GM04503 (cell line): Measurements from ENCODE around the gene IPMK.
"Not testable (repeated sequence)": the region's sequence is repeated elsewhere in the genome, so short reads cannot be mapped to it uniquely, and the experiment has no call there.

Source experiments
- DNase-seq: peaks from one replicate; pipeline ENCODE4 v3.0.0-alpha.2; 2012; ENCODE audit warnings: low read depth

IPMK gene

DNA sequence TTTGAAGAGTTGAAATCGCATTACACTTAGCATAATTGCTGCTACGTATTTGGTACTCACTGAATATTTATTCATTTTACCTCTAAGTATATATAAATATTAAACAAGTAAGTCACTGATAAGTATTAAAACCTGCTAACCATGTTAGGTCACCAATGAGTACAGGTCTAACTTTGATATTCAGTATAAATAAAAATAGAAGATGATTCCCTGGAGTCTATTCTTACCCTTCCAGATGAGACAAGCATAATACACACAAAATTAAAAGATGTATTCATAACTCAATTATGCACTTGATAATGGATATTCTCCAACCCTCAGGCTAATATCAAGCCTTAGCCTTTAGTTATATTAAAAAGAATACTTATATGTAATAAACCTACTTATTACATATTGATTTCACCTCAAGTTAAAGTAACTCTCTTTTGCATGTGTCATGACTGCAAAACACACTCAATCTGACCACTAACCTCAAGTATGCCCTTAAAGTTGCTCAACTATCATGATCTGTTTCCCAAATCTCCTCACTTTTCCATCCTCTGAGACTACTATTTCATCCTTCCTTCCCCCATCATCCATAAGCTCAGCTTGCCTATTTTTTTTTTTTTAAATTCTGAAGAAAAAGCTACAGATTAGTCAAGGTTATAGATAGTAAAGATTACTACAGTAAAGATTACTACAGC, 46.8 kb downstream of the IPMK start:
- peak; percentile 51 for DNase-seq

DNA sequence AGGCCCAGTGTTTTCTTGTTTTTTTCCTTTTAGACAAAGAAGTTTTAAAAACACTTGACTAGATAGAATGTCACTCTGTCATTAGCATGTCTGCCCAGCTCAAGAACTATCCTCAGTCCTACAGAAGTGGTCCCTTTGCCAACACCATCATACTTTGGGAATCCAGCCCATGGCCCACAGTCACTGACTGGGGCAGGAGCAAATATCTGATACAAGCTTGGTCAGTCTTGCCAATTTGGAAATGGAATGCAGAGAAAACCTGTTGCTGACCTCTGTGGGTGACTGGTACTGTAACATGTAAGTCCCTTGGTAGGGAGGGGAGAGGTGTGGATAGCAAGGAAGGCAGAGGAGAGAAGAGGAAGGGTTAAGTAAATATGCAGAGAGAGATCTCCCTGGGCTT, 47.8 kb downstream of the IPMK start:
- DNase-seq, result no peak

DNA sequence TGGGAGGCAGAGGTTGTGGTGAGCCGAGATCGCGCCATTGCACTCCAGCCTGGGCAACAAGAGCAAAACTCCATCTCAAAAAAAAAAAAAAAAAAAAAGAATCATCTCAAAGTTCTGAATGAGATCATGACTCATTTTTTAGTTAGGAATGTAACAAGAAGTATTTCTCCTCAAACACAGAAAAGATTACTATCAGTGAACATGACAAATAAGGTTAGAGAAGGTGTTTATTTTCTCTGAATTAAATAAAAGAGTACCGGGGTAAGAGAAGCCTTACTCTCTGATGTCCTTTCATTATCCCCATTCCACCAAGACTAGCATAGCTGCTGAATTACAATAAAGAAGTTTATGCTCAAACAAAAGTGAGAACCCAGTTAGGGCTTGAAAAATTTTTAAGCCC, 50.1 kb downstream of the IPMK start:
- no peak for DNase-seq

DNA sequence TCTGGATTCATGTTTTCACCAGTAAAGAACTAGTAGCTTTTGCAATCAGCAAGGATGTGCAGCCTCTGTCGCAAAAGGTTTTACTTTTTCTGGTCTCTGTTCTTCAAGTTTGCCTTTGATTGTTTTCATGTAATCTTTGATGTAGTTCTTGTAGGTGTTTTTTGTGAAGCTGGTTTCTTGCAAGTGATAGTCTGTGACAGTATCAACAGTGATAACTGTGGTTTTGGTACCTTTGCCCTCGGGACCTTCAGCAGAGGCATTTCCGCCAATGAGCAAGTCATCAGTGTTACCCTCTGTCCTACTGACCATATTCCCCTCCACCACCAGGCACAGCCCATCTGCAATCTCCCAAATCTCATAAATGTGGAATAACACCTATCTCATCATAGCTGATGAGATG, 55.1 kb downstream of the IPMK start:
- no peak for DNase-seq

DNA sequence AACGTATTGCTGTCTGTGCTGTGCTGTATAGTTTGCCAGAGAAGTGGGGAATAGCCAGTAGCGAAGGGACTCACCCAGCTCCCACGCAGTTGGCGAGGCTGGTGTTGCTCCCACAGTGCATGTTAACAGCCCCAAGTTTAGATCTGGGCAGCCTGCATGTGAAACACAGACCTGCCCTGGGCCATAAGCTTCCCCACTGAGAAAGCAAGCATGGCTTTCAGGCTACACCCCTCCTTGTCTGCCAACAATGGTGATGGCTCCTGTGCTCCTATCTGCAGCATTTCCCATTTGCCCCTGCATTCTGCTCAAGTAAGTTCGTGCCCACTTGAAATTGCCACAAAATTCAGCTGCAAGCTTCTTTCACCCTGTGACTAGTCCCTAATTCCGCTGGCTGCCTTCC, 57.5 kb downstream of the IPMK start:
- DNase-seq, result no peak

DNA sequence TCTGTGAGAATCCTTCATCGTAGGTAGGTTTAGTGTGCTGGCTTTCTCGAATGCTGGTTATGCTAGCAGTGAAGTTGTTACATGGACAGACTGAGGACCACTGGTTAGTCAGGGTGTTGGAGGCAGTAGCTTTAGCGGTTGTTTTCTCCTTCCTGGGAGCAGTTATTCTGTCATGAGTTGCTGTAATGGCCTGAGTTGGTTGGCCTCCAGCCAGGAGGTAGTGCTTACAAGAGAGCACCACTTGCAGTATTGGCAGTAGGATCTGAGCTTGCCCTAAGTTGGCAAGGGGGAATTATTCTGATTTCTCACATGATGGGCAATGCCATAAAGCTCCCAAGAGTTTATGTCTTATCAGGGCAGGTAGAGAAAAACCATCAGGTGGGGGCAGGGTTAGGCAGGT, 58.0 kb downstream of the IPMK start:
- no peak for DNase-seq

DNA sequence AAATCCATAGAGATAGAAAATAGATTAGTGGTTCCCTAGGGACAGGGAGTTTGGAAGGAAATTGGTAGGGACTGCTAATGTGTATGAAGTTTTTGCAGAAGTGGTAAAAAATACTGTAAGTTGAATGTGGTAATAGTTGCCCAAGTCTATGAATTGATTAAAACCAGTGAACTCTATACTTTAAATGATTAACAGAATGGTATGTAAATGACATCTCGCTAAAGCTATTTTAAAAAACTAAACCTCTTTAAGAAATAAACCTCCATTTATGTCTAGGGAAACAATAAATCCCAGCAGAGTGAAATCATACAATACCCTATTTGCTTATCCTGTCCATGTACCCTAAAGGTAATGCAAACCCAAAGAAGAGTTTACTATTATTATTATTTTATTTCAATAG, 61.4 kb downstream of the IPMK start:
- DNase-seq, result no peak

DNA sequence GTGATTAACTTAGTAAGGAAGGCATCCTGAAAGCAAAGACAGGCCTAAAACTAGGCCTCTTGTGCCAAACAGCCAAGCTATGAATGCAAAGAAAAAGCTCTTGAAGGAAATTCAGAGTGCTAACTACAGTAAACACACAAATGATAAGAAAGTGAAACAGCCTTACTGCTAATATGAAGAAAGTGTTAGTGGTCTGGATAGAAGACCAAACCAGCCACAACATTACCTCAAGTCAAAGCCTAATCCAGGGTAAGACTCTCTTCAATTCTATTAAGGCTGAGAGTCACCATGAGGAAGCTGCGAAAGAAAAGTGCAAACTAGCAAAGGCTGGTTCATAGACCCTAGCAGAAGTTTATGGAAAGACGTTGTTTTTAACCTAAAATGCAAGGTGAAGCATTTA, 66.0 kb downstream of the IPMK start:
- DNase-seq, result no peak

DNA sequence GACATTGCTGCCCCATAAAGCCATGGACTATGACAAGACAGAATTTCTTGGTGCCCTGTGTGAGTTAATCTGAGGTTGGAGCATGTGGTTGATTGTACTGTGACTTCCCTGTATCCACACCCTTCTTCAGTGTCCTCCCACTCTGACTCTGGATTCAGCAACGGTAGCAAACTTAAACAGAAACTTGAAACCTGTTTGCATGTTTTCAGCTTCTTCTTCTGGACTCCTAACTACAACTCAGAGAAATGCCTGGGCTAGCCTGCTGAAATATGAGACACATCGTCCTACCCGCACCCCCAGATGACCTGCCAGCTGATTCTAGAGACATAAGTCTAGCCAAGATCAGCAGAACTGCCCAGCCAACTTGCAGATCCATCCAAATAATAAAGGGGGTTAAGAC, 78.4 kb downstream of the IPMK start:
- DNase-seq, result peak; percentile 21

DNA sequence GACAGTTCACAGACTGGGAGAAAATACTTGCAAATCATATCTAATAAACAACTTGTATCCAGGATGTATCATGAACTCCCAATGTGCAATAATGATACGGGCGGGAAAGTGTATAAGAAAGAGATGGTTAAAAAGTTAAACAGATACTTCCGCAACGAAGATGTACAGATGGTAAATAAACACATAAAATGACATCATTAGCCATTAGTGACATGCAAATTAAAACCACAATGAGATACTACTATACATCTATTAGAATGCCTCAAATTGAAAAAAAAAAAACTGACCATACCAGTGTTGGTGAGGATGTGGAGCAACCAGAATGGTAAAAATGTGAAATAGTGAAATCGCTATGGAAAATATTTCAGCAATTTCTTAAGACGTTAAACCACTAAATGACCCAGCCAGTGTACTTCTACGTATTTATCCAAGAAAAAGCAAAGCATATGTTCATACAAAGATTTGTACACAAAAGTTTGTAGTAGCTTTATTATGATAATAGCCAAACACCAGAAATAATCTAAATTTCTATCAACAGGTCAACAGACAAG, 83.5 kb downstream of the IPMK start:
- DNase-seq, result no peak

DNA sequence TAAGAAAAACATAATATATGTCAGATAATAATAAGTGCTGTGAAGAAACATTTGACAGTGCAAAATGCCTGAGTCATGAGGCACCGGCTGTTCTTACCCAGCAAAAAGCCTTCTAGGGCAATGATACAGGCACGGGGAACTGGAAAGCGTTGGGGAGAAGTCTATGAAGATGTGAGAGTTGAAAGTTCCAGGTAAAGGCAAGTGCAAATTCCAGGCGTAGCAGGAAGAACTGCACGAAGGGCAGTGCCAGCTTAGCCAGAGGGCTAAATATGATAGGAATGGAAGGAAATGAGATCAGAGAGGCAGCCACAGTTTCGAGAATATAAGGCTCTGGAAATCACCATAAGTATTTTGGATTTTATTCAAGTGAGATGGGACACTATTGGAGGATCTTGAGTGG, 87.0 kb downstream of the IPMK start:
- no peak for DNase-seq

DNA sequence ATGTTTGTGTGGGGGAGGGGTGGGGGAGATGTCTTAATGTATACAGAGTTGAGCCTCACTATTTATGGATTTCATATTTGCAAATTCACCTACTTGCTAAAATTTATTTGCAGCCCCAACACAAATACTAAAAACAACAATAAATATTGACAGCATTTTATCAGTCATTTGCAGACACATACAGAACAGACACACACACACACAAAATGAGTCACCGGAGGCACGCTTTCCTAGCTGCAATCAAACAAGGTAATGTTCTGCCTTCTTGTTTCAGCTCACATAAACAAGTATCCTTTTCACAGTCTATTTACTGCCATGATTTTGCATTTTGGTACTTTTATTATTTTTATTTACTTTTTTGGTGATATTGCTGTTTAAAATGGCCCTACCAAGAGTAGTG, 88.5 kb downstream of the IPMK start:
- DNase-seq, result no peak

DNA sequence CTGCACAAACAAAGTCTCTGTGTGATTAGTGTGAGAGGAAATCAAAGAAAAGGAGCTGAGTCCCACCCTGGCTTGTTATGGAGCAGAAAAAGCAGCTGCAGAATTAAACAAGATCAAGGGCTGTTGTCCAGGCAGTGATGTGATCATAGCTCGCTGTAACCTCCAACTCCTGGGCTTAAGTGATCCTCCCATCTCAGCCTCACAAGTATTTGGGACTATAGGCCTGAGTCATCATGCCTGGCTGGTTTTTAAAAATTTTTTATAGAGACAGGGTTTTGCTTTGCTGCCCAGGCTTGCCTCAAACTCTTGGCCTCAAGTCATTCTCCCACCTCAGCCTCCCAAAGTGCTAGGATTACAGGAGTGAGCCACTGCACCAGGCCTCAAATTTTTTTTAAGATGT, 88.9 kb downstream of the IPMK start:
- no peak for DNase-seq

DNA sequence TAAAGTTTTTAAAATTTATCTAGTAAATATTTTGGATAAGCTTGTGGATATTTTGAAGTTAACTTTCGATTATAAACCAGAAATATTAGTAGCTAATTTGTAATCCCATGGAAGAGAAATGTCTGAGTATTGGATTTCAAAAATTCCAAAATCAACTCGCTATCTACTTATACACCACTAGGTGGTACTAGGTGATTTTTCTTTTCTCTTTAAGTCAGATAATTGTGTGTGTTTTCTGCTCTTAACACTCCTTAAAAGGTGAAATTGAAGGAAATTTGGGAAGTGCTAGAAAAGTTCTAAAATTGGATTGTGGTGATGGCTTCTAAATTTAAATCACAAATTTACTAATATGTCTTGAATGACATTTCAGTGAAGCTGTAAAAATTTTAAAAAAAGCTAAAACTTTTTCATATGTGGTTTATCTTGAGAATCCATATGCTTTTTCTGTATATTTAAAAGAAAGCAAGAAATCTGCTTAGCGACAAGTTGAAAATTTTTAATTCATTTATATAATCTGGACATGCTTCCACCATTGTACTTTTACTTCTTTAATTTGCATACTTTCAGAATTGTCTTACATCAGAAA, 90.2 kb downstream of the IPMK start:
- no peak for DNase-seq

DNA sequence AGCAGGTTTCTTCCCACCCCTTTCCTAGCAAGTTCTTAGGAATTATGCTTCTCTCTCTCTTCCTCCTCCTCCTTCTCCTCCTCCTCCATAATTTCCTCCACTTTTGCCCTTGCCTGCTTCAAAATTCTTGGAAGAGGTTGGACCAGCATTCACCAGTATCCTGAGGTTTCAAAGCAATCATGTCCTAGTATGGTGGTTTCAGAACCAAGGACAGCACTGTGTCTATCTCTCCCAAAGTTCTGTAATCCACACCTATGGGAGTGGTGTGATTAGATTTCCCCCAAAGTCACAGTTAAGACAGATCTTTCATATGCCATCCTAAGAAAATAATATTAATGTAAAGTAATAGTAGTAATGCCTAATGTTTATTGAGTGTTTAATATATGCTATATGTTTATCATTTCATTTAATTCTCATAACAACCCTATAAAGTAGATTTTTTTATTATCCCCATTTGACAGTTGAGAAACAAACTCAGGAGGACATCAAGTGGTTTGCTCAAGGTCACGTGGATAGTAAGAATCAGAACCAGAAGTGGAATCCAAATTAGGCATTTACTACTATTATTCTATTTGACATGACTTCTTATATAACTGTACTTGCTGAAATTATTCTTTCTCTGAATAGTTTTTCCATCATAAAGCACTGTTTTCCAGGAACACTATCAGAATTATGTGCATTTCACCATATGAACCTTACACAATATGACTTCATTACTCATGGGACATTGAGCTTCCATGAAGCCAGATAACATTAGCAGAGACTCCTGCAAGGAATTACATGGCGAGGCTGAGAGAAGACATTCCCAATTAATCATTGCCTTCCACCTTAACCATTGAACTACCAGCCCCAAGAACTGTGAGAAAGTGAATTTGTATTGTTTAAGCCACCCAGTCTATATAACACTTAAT, 91.4 kb downstream of the IPMK start:
- DNase-seq, result no peak

DNA sequence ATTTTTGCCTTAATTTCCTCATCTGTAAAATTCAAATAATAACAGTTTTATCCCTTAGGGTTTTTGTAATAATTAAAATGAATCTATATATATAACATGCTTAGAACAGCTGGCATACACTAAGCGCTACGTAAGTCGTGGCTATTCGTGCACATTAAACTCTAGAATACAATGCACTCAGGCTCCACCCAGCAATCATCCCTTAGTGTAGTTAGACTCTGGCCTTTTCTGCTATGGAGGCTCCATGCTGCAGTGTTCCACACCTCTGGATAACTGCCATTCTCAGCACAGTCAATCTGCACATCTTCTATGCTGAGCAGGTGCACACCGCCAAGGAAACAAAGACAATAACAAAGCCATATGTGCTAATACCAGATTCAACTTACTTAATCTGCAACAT, 92.9 kb downstream of the IPMK start:
- no peak for DNase-seq

DNA sequence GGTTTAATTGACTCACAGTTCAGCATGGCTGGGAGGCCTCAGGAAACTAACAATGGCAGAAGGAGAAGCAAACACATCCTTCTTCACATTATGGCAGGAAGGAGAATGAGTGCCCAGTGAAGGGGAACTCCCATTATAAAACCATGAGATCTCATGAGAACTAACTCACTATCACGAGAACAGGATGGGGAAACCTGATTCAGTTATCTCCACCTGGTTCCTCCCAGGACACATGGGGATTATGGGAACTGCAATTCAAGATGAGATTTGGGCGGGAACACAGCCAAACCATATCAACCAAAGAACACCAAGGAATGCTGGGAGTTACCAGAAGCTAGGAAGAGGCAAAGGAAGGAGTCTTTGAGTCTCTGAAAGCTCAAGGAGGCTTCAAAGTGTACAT, 94.3 kb downstream of the IPMK start:
- DNase-seq, result no peak

DNA sequence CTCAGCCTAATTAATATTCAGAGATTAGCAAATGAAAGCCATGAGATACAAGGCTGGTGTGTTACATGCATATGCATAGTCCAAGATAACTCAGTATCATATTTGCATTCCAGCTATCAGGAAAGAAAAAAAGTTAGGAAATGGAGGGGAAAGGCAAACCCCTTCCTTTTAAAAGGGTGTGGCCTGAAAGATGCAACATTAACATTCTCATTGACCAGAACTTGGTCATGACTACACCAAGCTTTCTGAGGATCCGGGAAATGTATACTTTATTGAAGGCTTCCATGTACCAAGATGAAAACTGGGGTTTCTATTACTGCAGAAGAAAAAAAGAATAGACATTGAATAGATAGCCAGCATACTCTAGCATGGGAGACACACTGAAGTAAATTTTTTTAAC, 96.5 kb downstream of the IPMK start:
- DNase-seq, result no peak

DNA sequence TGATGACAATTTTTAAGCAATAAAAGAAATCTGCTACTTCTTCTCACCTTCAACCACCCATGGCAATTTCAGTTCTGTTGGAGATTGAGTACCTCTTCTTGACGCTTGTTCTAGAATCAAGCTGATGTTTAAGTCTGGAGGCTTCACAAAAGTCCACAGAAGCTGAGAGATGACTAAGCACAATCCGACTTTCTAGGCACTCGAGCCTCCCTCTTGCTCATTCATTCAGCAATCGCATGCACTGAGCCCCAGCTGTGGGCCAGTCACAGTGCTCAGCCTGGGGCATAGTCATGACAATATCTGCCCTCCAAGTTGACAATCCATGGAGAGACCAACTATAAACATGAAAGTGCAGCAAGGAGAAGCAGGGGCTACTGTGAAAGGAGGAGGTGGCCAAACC, 103.2 kb downstream of the IPMK start:
- DNase-seq, result no peak

DNA sequence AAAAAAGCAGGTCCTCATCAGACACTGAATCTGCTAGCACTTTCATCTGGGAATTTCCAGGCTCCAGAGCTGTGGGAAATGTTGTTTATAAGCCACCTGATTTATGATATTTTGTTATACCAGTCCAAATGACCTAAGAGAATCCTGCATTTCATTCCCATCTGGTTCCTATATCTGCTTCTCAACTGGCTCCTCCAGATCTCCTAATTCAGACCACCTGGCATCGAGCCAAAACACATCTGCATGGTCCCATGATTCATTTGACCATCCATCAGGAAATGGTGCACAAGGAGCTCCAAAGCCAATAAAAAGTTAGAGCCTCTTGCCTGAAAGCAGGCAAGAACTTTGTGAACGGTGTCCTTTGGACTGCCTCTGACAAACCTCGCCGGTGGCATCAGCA, 108.9 kb downstream of the IPMK start:
- peak; percentile 78 for DNase-seq

DNA sequence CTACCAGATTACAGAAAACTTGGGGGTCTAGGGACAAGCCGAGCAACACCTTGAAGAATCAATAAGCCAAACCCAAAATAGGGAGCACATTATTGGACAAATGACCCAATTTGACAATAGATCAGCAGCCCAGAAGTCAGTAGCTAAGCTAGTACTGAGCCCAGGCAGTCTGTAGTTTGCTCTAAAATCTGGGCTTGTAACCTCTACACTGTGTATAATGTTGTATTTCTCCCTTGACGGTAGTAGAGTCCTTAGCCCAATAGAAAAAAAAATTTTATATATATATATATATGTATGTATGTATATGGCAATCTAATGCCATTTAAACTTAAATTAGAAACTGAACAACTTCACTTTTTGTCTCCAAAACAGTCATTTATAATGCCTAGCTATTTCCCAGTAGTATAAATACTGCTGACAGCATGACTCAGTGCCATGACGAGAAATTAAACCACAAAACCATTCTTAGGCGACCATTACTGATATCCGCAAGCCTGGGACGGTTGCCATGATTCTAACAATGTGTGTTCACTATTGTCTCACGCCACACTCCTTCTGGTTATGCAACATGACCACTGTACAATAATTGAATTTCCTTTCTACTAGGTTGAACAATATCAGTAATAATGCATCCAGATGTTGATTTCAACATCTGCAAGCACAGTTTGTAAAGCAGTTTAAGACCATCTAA, 110.5 kb downstream of the IPMK start:
- DNase-seq, result peak; percentile 98

DNA sequence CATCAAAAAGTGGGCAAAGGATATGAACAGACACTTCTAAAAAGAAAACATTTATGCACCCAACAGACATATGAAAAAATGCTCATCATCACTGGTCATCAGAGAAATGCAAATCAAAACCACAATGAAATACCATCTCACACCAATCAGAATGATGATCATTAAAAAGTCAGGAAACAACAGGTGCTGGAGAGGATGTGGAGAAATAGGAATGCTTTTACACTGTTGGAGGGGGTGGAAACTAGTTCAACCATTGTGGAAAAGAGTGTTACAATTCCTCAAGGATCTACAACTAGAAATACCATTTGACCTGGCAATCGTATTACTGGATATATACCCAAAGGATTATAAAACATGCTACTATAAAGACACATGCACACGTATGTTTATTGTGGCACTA, 111.8 kb downstream of the IPMK start:
- DNase-seq, result not testable (repeated sequence)
